Neural cell (in vitro differentiated cells): Measurements from ENCODE around the gene PLA2G15. TPM values are rescaled to one million over a fixed set of nuclear protein-coding genes. Genes with fewer than 3 reads are reported as not detected.

Experiments used
- H2AFZ ChIP-seq: fragments of 200-600, 300-800 bp; sonication (generic), shearing (Covaris generic); 2 replicates; pipeline ENCODE4 v1.6.0; 2014; ENCODE audit warnings: low read depth, mild to moderate bottlenecking, antibody characterized with exemption, low read length, moderate library complexity
- H3F3A ChIP-seq: fragments of 200-600 bp; shearing (Covaris generic); 2 replicates; pipeline ENCODE4 v1.6.1; 2016; ENCODE audit warnings: mild to moderate bottlenecking, moderate library complexity, mixed read lengths, antibody characterized with exemption, low read length; ENCODE audit not compliant: insufficient read depth, poor library complexity, severe bottlenecking
- H3K27ac ChIP-seq: fragments of 200-600, 300-800 bp; sonication (generic), shearing (Covaris generic); 2 replicates; pipeline ENCODE4 v1.5.1; 2014; ENCODE audit warnings: mild to moderate bottlenecking, low read length, moderate library complexity
- H3K27me3 ChIP-seq: fragments of 300-800, 200-600 bp; sonication (generic), shearing (Covaris generic); 2 replicates; pipeline ENCODE4 v1.6.0; 2014; ENCODE audit warnings: mild to moderate bottlenecking, low read depth, low read length, moderate library complexity; ENCODE audit not compliant: insufficient read depth
- H3K36me3 ChIP-seq: fragments of 300-800, 200-600 bp; sonication (generic), shearing (Covaris generic); 2 replicates; pipeline ENCODE4 v1.5.1; 2014; ENCODE audit warnings: mild to moderate bottlenecking, antibody characterized with exemption, low read length, moderate library complexity; ENCODE audit not compliant: insufficient read depth
- H3K4me2 ChIP-seq: fragments of 300-800, 200-600 bp; sonication (generic), shearing (Covaris generic); 2 replicates; pipeline ENCODE4 v1.6.0; 2014; ENCODE audit warnings: mild to moderate bottlenecking, low read length
- H3K4me3 ChIP-seq: fragments of 300-800, 200-600 bp; sonication (generic), shearing (Covaris generic); 2 replicates; pipeline ENCODE4 v1.5.1; 2014; ENCODE audit warnings: mild to moderate bottlenecking, low read length, moderate library complexity
- H3K79me2 ChIP-seq: fragments of 200-600 bp; shearing (Covaris generic); replicated peaks from 2 replicates; pipeline ENCODE4 v1.6.0; 2014; ENCODE audit warnings: mild to moderate bottlenecking, low read length, moderate library complexity; ENCODE audit not compliant: insufficient read depth
- H3K9ac ChIP-seq: fragments of 300-800, 200-600 bp; sonication (generic), shearing (Covaris generic); 2 replicates; pipeline ENCODE4 v1.6.1; 2016; ENCODE audit warnings: mild to moderate bottlenecking, low read length, mixed read lengths
- H3K9me2 ChIP-seq: fragments of 200-600 bp; shearing (Covaris generic); 2 replicates; pipeline ENCODE4 v1.6.1; 2016; ENCODE audit warnings: mild to moderate bottlenecking, low read length, mixed read lengths; ENCODE audit not compliant: insufficient read depth
- H3K9me3 ChIP-seq: fragments of 200-600, 300-800 bp; sonication (generic), shearing (Covaris generic); 2 replicates; pipeline ENCODE4 v1.6.1; 2016; ENCODE audit warnings: mild to moderate bottlenecking, mixed run types, low read length, moderate library complexity, mixed read lengths
- H4K20me1 ChIP-seq: fragments of 200-600 bp; shearing (Covaris generic); 2 replicates; pipeline ENCODE4 v1.6.1; 2016; ENCODE audit warnings: mild to moderate bottlenecking, mixed run types; ENCODE audit not compliant: insufficient read depth
- EP300 ChIP-seq: fragments of 450-650 bp; conservative IDR thresholded peaks from 2 replicates; pipeline ENCODE4 v1.6.1; 2014; ENCODE audit warnings: antibody characterized with exemption, mild to moderate bottlenecking, moderate library complexity; ENCODE audit not compliant: poor library complexity, severe bottlenecking
- EZH2 ChIP-seq: fragments of 200-600, 300-800 bp; shearing (Covaris generic), sonication (generic); IDR thresholded peaks from 2 replicates; pipeline ENCODE4 v1.6.1; 2014; ENCODE audit warnings: antibody characterized with exemption, low read length, borderline replicate concordance, mild to moderate bottlenecking; ENCODE audit not compliant: insufficient read depth, poor library complexity, severe bottlenecking
- MXI1 ChIP-seq: fragments of 450-650 bp; conservative IDR thresholded peaks from 2 replicates; pipeline ENCODE4 v1.6.1; 2014; ENCODE audit warnings: antibody characterized with exemption, mild to moderate bottlenecking; ENCODE audit not compliant: poor library complexity, severe bottlenecking
- POLR2AphosphoS5 ChIP-seq: IDR thresholded peaks from 2 replicates; pipeline ENCODE4 v1.6.1; 2012
- RAD21 ChIP-seq: fragments of 450-650 bp; conservative IDR thresholded peaks from 2 replicates; pipeline ENCODE4 v1.6.1; 2014; ENCODE audit warnings: antibody characterized with exemption, mild to moderate bottlenecking, moderate library complexity
- REST ChIP-seq: IDR thresholded peaks from 2 replicates; pipeline ENCODE4 v1.6.1; 2012; ENCODE audit warnings: borderline replicate concordance
- SMC3 ChIP-seq: fragments of 450-650 bp; conservative IDR thresholded peaks from 2 replicates; pipeline ENCODE4 v1.6.1; 2014; ENCODE audit warnings: antibody characterized with exemption, mild to moderate bottlenecking, moderate library complexity; ENCODE audit not compliant: poor library complexity
- TAF1 ChIP-seq: IDR thresholded peaks from 2 replicates; pipeline ENCODE4 v1.6.1; 2012; ENCODE audit warnings: low read depth
- polyA plus RNA-seq: library from polyadenylated mRNA; depleted of rRNA; stranded (reverse); fragments of >200 nt; gene quantifications from 2 replicates; pipeline ENCODE4 v1.2.3, GENCODE V29; 2014
- TF ChIP-seq, protein P1 (sequence below): fragments of 450-650 bp; IDR thresholded peaks from 2 replicates; pipeline ENCODE4 v1.5.1; 2014; ENCODE audit warnings: antibody characterized with exemption, mild to moderate bottlenecking, moderate library complexity; ENCODE audit not compliant: poor library complexity, severe bottlenecking

PLA2G15 gene
- polyA plus RNA-seq, 1 donor from 2014 or later = 19.6 TPM

GRCh38 chr16:68285683-68286082 is 40.5 kb downstream of the PLA2G15 start:
- Histone ChIP-seq H3K9me3 (no peaks in the 10 kb centered on the region), H3K9ac (no peak overlapping the region), H3K79me2 (no peaks in the 10 kb centered on the region), H3K27ac (no peak overlapping the region), H3K9me2 (no peaks in the 10 kb centered on the region), H3F3A (no peaks in the 10 kb centered on the region), H3K36me3 (no peaks in the 10 kb centered on the region), H4K20me1 (no peaks in the 10 kb centered on the region), H3K4me3 (no peak overlapping the region), H3K4me2 (no peak overlapping the region), H3K27me3 (no peaks in the 10 kb centered on the region), H2AFZ (no peak overlapping the region)
- TF ChIP-seq TAF1 (no peak), POLR2AphosphoS5 (no peak), RAD21 (no peak)
- TF ChIP-seq, protein P1, sequence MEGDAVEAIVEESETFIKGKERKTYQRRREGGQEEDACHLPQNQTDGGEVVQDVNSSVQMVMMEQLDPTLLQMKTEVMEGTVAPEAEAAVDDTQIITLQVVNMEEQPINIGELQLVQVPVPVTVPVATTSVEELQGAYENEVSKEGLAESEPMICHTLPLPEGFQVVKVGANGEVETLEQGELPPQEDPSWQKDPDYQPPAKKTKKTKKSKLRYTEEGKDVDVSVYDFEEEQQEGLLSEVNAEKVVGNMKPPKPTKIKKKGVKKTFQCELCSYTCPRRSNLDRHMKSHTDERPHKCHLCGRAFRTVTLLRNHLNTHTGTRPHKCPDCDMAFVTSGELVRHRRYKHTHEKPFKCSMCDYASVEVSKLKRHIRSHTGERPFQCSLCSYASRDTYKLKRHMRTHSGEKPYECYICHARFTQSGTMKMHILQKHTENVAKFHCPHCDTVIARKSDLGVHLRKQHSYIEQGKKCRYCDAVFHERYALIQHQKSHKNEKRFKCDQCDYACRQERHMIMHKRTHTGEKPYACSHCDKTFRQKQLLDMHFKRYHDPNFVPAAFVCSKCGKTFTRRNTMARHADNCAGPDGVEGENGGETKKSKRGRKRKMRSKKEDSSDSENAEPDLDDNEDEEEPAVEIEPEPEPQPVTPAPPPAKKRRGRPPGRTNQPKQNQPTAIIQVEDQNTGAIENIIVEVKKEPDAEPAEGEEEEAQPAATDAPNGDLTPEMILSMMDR = no peak

DNA sequence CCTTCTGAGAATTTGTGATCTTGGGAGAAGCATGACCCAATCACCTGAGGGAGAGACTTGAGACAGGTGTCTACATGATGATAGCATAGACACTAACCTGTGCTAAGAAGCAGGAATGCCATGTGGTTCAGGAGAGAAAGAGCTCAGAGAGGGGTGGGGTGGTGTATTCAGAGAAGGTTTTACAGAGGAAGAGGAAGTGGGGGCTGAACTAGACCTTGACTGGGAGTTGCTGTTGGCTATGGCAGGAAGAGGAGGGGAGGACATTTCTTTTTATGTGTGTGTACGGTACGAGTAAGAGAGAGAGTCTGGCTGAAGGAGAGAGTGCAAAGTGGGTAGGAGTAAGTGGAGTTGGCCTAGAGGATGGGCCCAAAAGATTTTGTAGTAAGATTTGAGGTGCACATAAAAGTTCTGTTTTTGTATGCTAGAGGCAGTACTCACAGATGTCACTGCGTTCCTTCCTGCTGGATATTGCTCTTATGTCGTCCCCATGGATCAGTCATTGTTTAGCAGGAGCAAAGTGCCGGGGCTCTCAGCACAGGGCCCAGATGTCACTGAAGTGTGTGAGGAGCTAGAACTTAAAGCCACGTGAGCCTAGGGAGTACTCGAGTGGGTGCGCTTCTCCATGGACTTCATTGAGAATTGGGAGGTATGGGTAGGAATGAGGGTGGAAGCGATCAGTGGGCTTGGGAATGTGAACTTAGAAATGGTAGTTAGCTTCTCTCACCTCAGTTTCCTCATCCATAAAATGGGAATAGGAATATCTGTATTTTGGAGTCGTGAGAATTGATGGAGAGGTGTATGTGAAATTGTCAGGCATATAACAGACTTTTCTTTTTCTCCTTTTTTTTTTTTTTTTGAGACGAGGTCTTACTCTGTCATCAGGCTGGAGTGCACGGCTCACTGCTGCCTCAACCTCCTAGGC is 41.2 kb downstream of the PLA2G15 start:
- Histone ChIP-seq H3F3A (no peaks in the 10 kb centered on the region), H3K27me3 (no peaks in the 10 kb centered on the region), H3K4me2 (no peak overlapping the region), H3K27ac (no peak overlapping the region), H3K9me3 (no peaks in the 10 kb centered on the region), H3K9ac (no peak overlapping the region), H3K79me2 (no peaks in the 10 kb centered on the region), H3K4me3 (no peak overlapping the region), H3K36me3 (peaks cover 4% of the 10 kb centered on the region), H2AFZ (no peak overlapping the region), H3K9me2 (no peaks in the 10 kb centered on the region), H4K20me1 (no peaks in the 10 kb centered on the region)
- TF ChIP-seq MXI1 = no peak

DNA sequence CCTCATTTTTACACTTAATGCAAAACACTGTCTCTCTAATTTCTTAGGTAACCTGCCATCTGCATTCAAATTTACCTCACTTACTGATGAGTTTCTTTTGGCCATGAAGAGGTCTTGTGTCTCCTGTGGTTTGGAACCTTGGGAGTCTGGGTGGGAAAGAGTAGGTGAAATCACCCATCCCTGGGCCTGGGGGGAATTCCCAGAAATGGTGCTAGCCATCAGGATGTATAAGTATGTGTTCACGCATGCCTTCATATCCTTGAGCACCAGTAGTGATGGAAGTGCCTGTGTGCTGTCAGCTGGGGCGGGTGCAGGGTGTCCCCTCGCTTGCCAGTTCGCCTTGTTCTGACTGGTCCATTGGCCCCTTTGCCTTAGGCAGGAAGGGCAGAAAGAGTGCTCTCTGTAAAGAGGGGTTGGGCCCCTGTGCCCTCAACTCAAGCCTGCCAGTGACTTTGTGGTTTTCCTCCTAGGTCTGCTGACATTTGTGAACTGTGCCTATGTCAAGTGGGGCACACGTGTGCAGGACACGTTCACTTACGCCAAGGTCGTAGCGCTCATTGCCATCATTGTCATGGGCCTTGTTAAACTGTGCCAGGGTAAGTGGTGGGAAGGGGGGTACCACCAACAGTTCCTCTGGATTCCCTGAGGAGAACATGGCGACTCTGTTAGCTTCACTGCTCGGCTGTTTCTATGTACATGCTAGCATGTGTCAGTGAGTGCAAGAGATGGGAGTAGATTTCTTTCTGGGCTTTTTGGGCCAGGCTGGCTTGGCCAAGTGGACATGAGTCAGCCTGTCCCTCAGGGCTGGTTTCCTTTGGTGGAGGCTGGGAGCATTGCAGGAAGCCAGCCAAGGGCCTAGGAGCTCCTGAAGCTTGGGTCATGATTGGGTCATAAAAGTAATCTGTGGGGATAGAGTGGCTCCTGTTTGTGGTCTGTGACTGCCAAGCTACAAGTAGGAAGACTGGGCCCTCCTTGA is 42.4 kb downstream of the PLA2G15 start:
- Histone ChIP-seq H3K36me3 (peaks cover 4% of the 10 kb centered on the region), H3K4me3 (no peak overlapping the region), H3K27me3 (no peaks in the 10 kb centered on the region), H3K79me2 (no peaks in the 10 kb centered on the region), H3F3A (no peaks in the 10 kb centered on the region), H4K20me1 (no peaks in the 10 kb centered on the region), H3K9ac (no peak overlapping the region), H2AFZ (no peak overlapping the region), H3K27ac (no peak overlapping the region), H3K9me2 (no peaks in the 10 kb centered on the region), H3K9me3 (no peaks in the 10 kb centered on the region), H3K4me2 (no peak overlapping the region)
- TF ChIP-seq, protein P1 = no peak
- TF ChIP-seq TAF1 (no peak), EP300 (no peak), EZH2 (no peak), SMC3 (no peak), POLR2AphosphoS5 (no peak), REST (no peak), RAD21 (no peak), MXI1 (no peak)
